ENCODE results near the gene SNCAIP. TPM values are rescaled to one million over a fixed set of nuclear protein-coding genes. Genes with fewer than 3 reads are reported as not detected.
"Not testable (repeated sequence)": the region's sequence is repeated elsewhere in the genome, so short reads cannot be mapped to it uniquely, and the experiment has no call there.

The SNCAIP gene
- polyA plus RNA-seq, 1 experiment: 12.3 TPM

DNA sequence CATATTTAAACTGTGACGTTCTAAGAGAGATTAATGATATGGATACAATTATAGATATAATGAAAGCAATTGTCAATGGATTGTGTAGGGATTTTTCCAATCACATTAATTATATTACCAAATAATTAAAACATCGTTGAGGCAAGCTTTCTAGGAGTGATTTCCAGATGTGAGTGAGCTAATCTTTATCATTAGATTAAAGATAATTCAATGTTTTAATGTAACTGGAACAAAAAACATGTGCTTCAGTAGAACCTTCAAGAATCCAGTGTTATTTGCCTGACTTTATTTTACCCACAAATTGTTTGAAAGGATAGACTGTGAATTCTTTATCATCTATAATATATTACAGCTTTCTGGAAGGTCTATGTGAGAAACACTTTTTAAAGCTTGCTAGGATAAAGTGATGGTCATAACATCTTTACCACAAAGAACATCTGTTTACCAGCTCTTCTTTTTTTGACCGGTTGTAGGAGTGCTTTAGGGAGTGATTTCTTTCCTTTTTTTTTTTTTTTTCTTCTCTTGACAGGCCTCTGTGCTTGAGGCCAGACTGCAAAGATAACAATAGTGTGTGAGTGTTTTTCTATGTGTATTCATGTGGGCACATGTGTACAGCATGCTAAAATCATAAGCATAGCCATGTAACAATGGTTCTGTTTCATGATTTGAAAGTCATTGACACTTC lies 35.0 kb downstream of the SNCAIP start:
- Histone ChIP-seq H3K4me3 (ENCODE audit: low read depth, low read length) (no peak overlapping the region), H3K9me3 (ENCODE audit: control insufficient read depth, insufficient read depth, low read length) (no peaks in the 10 kb centered on the region), H3K27ac (ENCODE audit: low read depth, low read length) (no peak overlapping the region), H3K27me3 (ENCODE audit: control insufficient read depth, insufficient read depth, low read length) (no peaks in the 10 kb centered on the region)
- DNase-seq (ENCODE audit: low read depth, low spot score): no peak
- TF ChIP-seq, protein P1, sequence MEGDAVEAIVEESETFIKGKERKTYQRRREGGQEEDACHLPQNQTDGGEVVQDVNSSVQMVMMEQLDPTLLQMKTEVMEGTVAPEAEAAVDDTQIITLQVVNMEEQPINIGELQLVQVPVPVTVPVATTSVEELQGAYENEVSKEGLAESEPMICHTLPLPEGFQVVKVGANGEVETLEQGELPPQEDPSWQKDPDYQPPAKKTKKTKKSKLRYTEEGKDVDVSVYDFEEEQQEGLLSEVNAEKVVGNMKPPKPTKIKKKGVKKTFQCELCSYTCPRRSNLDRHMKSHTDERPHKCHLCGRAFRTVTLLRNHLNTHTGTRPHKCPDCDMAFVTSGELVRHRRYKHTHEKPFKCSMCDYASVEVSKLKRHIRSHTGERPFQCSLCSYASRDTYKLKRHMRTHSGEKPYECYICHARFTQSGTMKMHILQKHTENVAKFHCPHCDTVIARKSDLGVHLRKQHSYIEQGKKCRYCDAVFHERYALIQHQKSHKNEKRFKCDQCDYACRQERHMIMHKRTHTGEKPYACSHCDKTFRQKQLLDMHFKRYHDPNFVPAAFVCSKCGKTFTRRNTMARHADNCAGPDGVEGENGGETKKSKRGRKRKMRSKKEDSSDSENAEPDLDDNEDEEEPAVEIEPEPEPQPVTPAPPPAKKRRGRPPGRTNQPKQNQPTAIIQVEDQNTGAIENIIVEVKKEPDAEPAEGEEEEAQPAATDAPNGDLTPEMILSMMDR (IDR thresholded peaks at IDR 0.05; ENCODE audit: low read depth, low read length): no peak
- POLR2A ChIA-PET: no interaction called here
- CTCF ChIA-PET: interaction anchor here (0.6 to 0.9 kb wide), 2 partner anchors 10 to 193 kb away, joined by 3 to 6 read pairs; no protein-coding TSS in a partner anchor

DNA sequence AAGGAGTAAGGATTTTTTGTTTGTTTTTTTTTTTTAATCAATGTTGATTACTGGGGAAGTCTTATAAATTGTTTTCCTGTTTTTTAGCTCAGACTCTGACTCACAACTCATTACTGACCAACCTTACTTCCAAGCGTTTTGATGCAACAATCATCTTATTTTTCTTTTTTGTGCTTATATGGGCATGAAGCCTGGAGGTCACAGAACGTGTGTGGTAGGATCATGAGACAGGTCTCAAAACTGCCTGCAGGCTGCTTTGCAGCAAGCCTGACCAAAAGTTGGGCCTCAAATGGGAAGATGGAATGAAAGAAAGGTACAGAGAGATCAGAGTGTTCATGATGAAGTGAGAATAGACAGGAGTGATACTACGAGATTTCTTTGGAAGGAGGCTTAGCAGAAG lies 38.5 kb downstream of the SNCAIP start:
- CTCF ChIA-PET: no interaction called here
- TF ChIP-seq, protein P1 (IDR thresholded peaks at IDR 0.05; ENCODE audit: low read depth, low read length): no peak
- H3K27me3 ChIP-seq (ENCODE audit: control insufficient read depth, insufficient read depth, low read length): no peaks in the 10 kb centered on the region
- H3K4me3 ChIP-seq (ENCODE audit: low read depth, low read length): no peak overlapping the region
- no peak for DNase-seq (ENCODE audit: low read depth, low spot score)
- H3K27ac ChIP-seq (ENCODE audit: low read depth, low read length): no peak overlapping the region
- no peaks in the 10 kb centered on the region for H3K9me3 ChIP-seq (ENCODE audit: control insufficient read depth, insufficient read depth, low read length)
- POLR2A ChIA-PET: no interaction called here

- CTCF ChIA-PET: interaction anchor here (0.8 kb wide), 1 partner anchor 156 kb away, joined by 4 read pairs; no protein-coding TSS in a partner anchor
- H3K27me3 ChIP-seq (ENCODE audit: control insufficient read depth, insufficient read depth, low read length): no peaks in the 10 kb centered on the region
- H3K27ac ChIP-seq (ENCODE audit: low read depth, low read length): peak overlapping the region; percentile 13
- H3K9me3 ChIP-seq (ENCODE audit: control insufficient read depth, insufficient read depth, low read length): no peaks in the 10 kb centered on the region
- DNase-seq (ENCODE audit: low read depth, low spot score): peak; percentile 52
- POLR2A ChIA-PET: interaction anchor here (0.6 to 0.9 kb wide), 3 partner anchors 19 to 75 kb away, joined by 3 to 6 read pairs (median 3); no protein-coding TSS in a partner anchor
- TF ChIP-seq, protein P1 (IDR thresholded peaks at IDR 0.05; ENCODE audit: low read depth, low read length): no peak
- no peak overlapping the region for H3K4me3 ChIP-seq (ENCODE audit: low read depth, low read length)
Observed at GRCh38 chr5:122351416-122352157, 39.5 kb downstream of the SNCAIP start.

DNA sequence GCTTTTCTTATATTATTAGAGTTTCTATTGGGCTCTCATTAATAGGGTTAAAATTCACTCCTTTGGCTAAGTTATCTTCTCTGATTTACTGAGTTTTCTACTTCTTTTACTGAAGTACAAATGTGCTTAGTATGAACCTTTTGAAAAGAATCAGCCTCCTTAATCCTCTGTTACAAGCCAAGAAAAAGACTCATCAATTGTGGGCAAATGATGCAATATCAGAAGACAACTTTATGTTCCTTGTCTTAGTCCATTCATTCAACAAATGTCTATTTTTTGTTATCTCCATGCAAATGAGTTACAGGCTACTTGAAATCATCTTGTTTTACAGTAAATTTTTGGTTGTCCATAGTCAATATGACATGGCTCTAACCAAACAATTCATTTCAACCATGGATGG lies 40.3 kb downstream of the SNCAIP start:
- Histone ChIP-seq H3K27ac (ENCODE audit: low read depth, low read length) (no peak overlapping the region), H3K9me3 (ENCODE audit: control insufficient read depth, insufficient read depth, low read length) (no peaks in the 10 kb centered on the region), H3K27me3 (ENCODE audit: control insufficient read depth, insufficient read depth, low read length) (no peaks in the 10 kb centered on the region), H3K4me3 (ENCODE audit: low read depth, low read length) (no peak overlapping the region)
- DNase-seq (ENCODE audit: low read depth, low spot score): no peak
- POLR2A ChIA-PET: no interaction called here
- CTCF ChIA-PET: interaction anchor here (1.9 kb wide), 1 partner anchor 156 kb away, joined by 9 read pairs; no protein-coding TSS in a partner anchor
- TF ChIP-seq, protein P1 (IDR thresholded peaks at IDR 0.05; ENCODE audit: low read depth, low read length): no peak

GRCh38 chr5:122353361-122353760 lies 41.3 kb downstream of the SNCAIP start:
- H3K27me3 ChIP-seq (ENCODE audit: control insufficient read depth, insufficient read depth, low read length); POLR2A ChIA-PET; DNase-seq (ENCODE audit: low read depth, low spot score); H3K27ac ChIP-seq (ENCODE audit: low read depth, low read length); H3K4me3 ChIP-seq (ENCODE audit: low read depth, low read length); H3K9me3 ChIP-seq (ENCODE audit: control insufficient read depth, insufficient read depth, low read length): not testable (repeated sequence)
- CTCF ChIA-PET: interaction anchor here (0.5 to 1.9 kb wide), 3 partner anchors 149 to 950 kb away, joined by 3 to 9 read pairs (median 5); no protein-coding TSS in a partner anchor
